HG03558 (cell line): ENCODE results near the gene SPATA18.
"Not testable (repeated sequence)": the region's sequence is repeated elsewhere in the genome, so short reads cannot be mapped to it uniquely, and the experiment has no call there.

Experiments
- ATAC-seq: cut with Tn5 transposase; IDR thresholded peaks from one replicate; pipeline ENCODE4 v1.9.1; 2021; ENCODE audit warnings: moderate number of reproducible peaks; ENCODE audit not compliant: unreplicated experiment; ENCODE audit errors: extremely low read depth

Gene SPATA18

GRCh38 chr4:52103319-52103718, 52.2 kb downstream of the SPATA18 start:
- no peak for ATAC-seq

GRCh38 chr4:52105276-52105675, 54.2 kb downstream of the SPATA18 start:
- ATAC-seq, result no peak

GRCh38 chr4:52106191-52106590, 55.1 kb downstream of the SPATA18 start:
- no peak for ATAC-seq

GRCh38 chr4:52106660-52107059, 55.6 kb downstream of the SPATA18 start:
- no peak for ATAC-seq

GRCh38 chr4:52107336-52107735, 56.2 kb downstream of the SPATA18 start:
- ATAC-seq, result no peak

GRCh38 chr4:52107745-52108144, 56.6 kb downstream of the SPATA18 start:
- ATAC-seq, result no peak

GRCh38 chr4:52110171-52110570, 59.1 kb downstream of the SPATA18 start:
- no peak for ATAC-seq

GRCh38 chr4:52111995-52112394, 60.9 kb downstream of the SPATA18 start:
- no peak for ATAC-seq

- ATAC-seq, result no peak
Measured at GRCh38 chr4:52112411-52112810, 61.3 kb downstream of the SPATA18 start.

GRCh38 chr4:52116641-52117040, 65.5 kb downstream of the SPATA18 start:
- no peak for ATAC-seq

GRCh38 chr4:52126226-52126625, 75.1 kb downstream of the SPATA18 start:
- no peak for ATAC-seq

- no peak for ATAC-seq
Measured at GRCh38 chr4:52126966-52127365, 75.9 kb downstream of the SPATA18 start.

GRCh38 chr4:52135171-52135570, 84.1 kb downstream of the SPATA18 start:
- ATAC-seq, result no peak

GRCh38 chr4:52137152-52137551, 86.0 kb downstream of the SPATA18 start:
- ATAC-seq, result not testable (repeated sequence)

GRCh38 chr4:52142816-52143215, 91.7 kb downstream of the SPATA18 start:
- ATAC-seq, result no peak

- no peak for ATAC-seq
Measured at GRCh38 chr4:52143815-52144214, 92.7 kb downstream of the SPATA18 start.

GRCh38 chr4:52144372-52144771, 93.3 kb downstream of the SPATA18 start:
- ATAC-seq, result no peak
